Suprapubic skin (tissue), 4 donors: Measurements from ENCODE around the gene BMF. TPM values are rescaled to one million over a fixed set of nuclear protein-coding genes. Genes with fewer than 3 reads are reported as not detected.

ENCODE experiments used
- DNase-seq, 2 donors: peaks; one replicate each; pipeline ENCODE4 v3.0.0-alpha.2; 2019; ENCODE audit warnings: low spot score in 2 of 2
- H3K27ac ChIP-seq: fragments of 200-600 bp; sonication (generic); one replicate; pipeline ENCODE4 v1.5.1; 2019
- H3K27me3 ChIP-seq: fragments of 200-600 bp; sonication (generic); one replicate; pipeline ENCODE4 v1.5.1; 2019
- H3K36me3 ChIP-seq: fragments of 200-600 bp; sonication (generic); one replicate; pipeline ENCODE4 v1.5.1; 2019
- H3K4me1 ChIP-seq: fragments of 200-600 bp; sonication (generic); one replicate; pipeline ENCODE4 v1.5.1; 2019
- H3K4me3 ChIP-seq: fragments of 200-600 bp; sonication (generic); one replicate; pipeline ENCODE4 v1.5.1; 2019; ENCODE audit warnings: mild to moderate bottlenecking
- H3K9me3 ChIP-seq: fragments of 200-600 bp; sonication (generic); one replicate; pipeline ENCODE4 v1.5.1; 2019
- CTCF ChIP-seq, 2 donors: fragments of 200-600 bp in 1 of 2; fragments of 450-650 bp in 1 of 2; sonication (generic) in 1 of 2; IDR thresholded peaks; one replicate each; pipeline ENCODE4 v1.5.1; 2016 to 2019; ENCODE audit warnings: antibody characterized with exemption in 2 of 2, mild to moderate bottlenecking in 1 of 2, moderate library complexity in 1 of 2
- EP300 ChIP-seq: sonication (generic); formaldehyde crosslinking; IDR thresholded peaks from one replicate; pipeline ENCODE4 v1.6.1; 2017; ENCODE audit warnings: antibody characterized with exemption
- POLR2A ChIP-seq, 2 donors: fragments of 450-650 bp; IDR thresholded peaks; one replicate each; pipeline ENCODE4 v1.6.1; 2017; ENCODE audit warnings: antibody characterized with exemption in 2 of 2, mild to moderate bottlenecking in 2 of 2, moderate library complexity in 2 of 2
- POLR2AphosphoS5 ChIP-seq, 3 donors: sonication (generic); formaldehyde crosslinking; IDR thresholded peaks; one replicate each; pipeline ENCODE4 v1.6.1; 2017; ENCODE audit warnings: antibody characterized with exemption in 3 of 3
- WGBS: methylation state at CpG from one replicate; pipeline ENCODE4 v1.1.5; 2018; 5-methylcytosine and 5-hydroxymethylcytosine counted together
- total RNA-seq, 4 donors: library from RNA; depleted of rRNA; stranded (reverse); fragments of >200 nt; gene quantifications; one replicate each; pipeline ENCODE4 v1.1.0, GENCODE V29; 2016

Gene BMF
- total RNA-seq, 4 donors from 2014 or later, result 2.6 to 11.1 (median 9.8) TPM

GRCh38 chr15:40064231-40064894 is 44.3 kb downstream of the BMF start:
- no peaks in the 10 kb centered on the region for H3K27me3 ChIP-seq

GRCh38 chr15:40063563-40064011 is 45.1 kb downstream of the BMF start:
- no peaks in the 10 kb centered on the region for H3K36me3 ChIP-seq
- TF ChIP-seq CTCF (IDR thresholded peaks at IDR 0.05), result no peak
- TF ChIP-seq POLR2A (IDR thresholded peaks at IDR 0.05), result no peak
- TF ChIP-seq POLR2AphosphoS5 (IDR thresholded peaks at IDR 0.05), result no peak
- TF ChIP-seq EP300, result no peak
- peaks cover 2% of the 10 kb centered on the region for H3K4me1 ChIP-seq
- H3K9me3 ChIP-seq, result no peaks in the 10 kb centered on the region
- H3K4me3 ChIP-seq, result no peak overlapping the region
- no peak for DNase-seq
- WGBS, result 50% methylated on average over 2 of the region's 2 CpGs
- H3K27ac ChIP-seq, result no peak overlapping the region
- H3K27me3 ChIP-seq, result no peaks in the 10 kb centered on the region

More at GRCh38 chr15:40064231-40064894, 44.3 kb downstream of the BMF start:
- TF ChIP-seq EP300 (no peak), POLR2A (IDR thresholded peaks at IDR 0.05) (no peak), POLR2AphosphoS5 (IDR thresholded peaks at IDR 0.05) (no peak), CTCF (IDR thresholded peaks at IDR 0.05) (no peak)
- no peaks in the 10 kb centered on the region for H3K9me3 ChIP-seq
- H3K27ac ChIP-seq, result no peak overlapping the region
- H3K4me3 ChIP-seq, result no peak overlapping the region
- H3K36me3 ChIP-seq, result no peaks in the 10 kb centered on the region
- no peak for DNase-seq
- 83% methylated on average over 8 of the region's 8 CpGs for WGBS
- peaks cover 10% of the 10 kb centered on the region for H3K4me1 ChIP-seq

- H3K27ac ChIP-seq, result no peak overlapping the region
- DNase-seq, result no peak
These were observed 45.7 kb downstream of the BMF start for GRCh38 chr15:40062816-40063562.

GRCh38 chr15:40061212-40061901 is 47.3 kb downstream of the BMF start:
- Histone ChIP-seq H3K27ac (no peak overlapping the region), H3K27me3 (no peaks in the 10 kb centered on the region), H3K4me1 (no peaks in the 10 kb centered on the region), H3K9me3 (no peaks in the 10 kb centered on the region), H3K36me3 (no peaks in the 10 kb centered on the region), H3K4me3 (no peak overlapping the region)
- WGBS, result 96% methylated on average over 15 of the region's 15 CpGs
- TF ChIP-seq POLR2A (IDR thresholded peaks at IDR 0.05) (no peak), CTCF (IDR thresholded peaks at IDR 0.05) (no peak), EP300 (no peak), POLR2AphosphoS5 (IDR thresholded peaks at IDR 0.05) (no peak)
- peak in 1 of 2 donors; percentile 21 for DNase-seq

More at GRCh38 chr15:40062816-40063562, 45.7 kb downstream of the BMF start:
- Histone ChIP-seq H3K36me3 (no peaks in the 10 kb centered on the region), H3K9me3 (no peaks in the 10 kb centered on the region), H3K27me3 (no peaks in the 10 kb centered on the region), H3K4me3 (no peak overlapping the region), H3K4me1 (no peaks in the 10 kb centered on the region)
- WGBS, result 90% methylated on average over 10 of the region's 10 CpGs
- no peak for TF ChIP-seq POLR2AphosphoS5 (IDR thresholded peaks at IDR 0.05)

- Histone ChIP-seq H3K36me3 (no peaks in the 10 kb centered on the region), H3K27me3 (no peaks in the 10 kb centered on the region), H3K4me3 (no peak overlapping the region), H3K4me1 (peaks cover 9% of the 10 kb centered on the region), H3K27ac (no peak overlapping the region), H3K9me3 (no peaks in the 10 kb centered on the region)
- DNase-seq, result peak in 1 of 2 donors; percentile 52
- whole genome bisulfite sequencing, result 94% methylated on average over 10 of the region's 10 CpGs
- TF ChIP-seq EP300 (no peak), POLR2A (IDR thresholded peaks at IDR 0.05) (no peak), CTCF (IDR thresholded peaks at IDR 0.05) (no peak), POLR2AphosphoS5 (IDR thresholded peaks at IDR 0.05) (no peak)
These were observed 48.3 kb downstream of the BMF start for GRCh38 chr15:40060236-40060961.
